K562 (cell line): ENCODE measurements around the gene TIAM1. TPM values are rescaled to one million over a fixed set of nuclear protein-coding genes. Genes with fewer than 3 reads are reported as not detected.

ENCODE experiments used
- ATAC-seq: fragments of 200-7000 bp; cut with Tn5 transposase; 3 replicates; pipeline ENCODE4 v1.9.1; 2020; ENCODE audit warnings: moderate library complexity
- BruUV-seq: library from RNA; stranded (reverse); fragments of 400-500 nt; replicated peaks from 2 replicates; lab custom pipeline; 2021; lab: Mats Ljungman, UMichigan
- CTCF ChIA-PET: fragments of 300-600 bp; formaldehyde crosslinking; extraction: SDS; loops from one replicate; lab custom pipeline; 2021; ENCODE audit warnings: low intra/inter-chr PET ratio; lab: Yijun Ruan, JAX
- POLR2A ChIA-PET: fragments of 300-600, 350-650 bp; sonication (Branson Sonifier 250); formaldehyde crosslinking; extraction: SDS; loops from one replicate; lab custom pipeline; 2021; ENCODE audit warnings: antibody characterized with exemption, inconsistent platforms; lab: Yijun Ruan, JAX
- DNase-seq, 4 experiments: peaks; one replicate each; pipeline versions ENCODE4 v3.0.0 to v3.0.0-alpha.2; 2011 to 2018; ENCODE audit warnings: low spot score in 3 of 4, mixed read lengths in 3 of 4; ENCODE audit errors: extremely low read depth in 1 of 4
- FAIRE-seq: peaks from 2 replicates; lab custom pipeline; 2011; peaks lifted over from hg19 to GRCh38; lab: Jason Lieb, UNC
- H2AFZ ChIP-seq: 2 replicates; pipeline ENCODE4 v1.6.0; 2011; ENCODE audit warnings: low read depth, low read length, control low read depth, inconsistent platforms
- H3K27ac ChIP-seq: fragments of 200-600 bp; 3 replicates; pipeline ENCODE4 v1.8.0; 2011; ENCODE audit warnings: low read depth, mild to moderate bottlenecking, control low read depth, inconsistent platforms, low read length, moderate library complexity, mixed read lengths; ENCODE audit errors: extremely low read depth
- H3K27me3 ChIP-seq, 2 experiments: fragments of 300-600 bp in 1 of 2; 2 replicates in 1 of 2; 3 replicates in 1 of 2; pipeline versions ENCODE4 v1.6.0 to v1.8.0; 2011; ENCODE audit warnings: inconsistent platforms in 2 of 2, low read length in 2 of 2, mild to moderate bottlenecking in 1 of 2, mixed read lengths in 1 of 2, moderate library complexity in 1 of 2; ENCODE audit not compliant: control insufficient read depth in 2 of 2, insufficient read depth in 2 of 2
- H3K36me3 ChIP-seq: fragments of 300-600 bp; 3 replicates; pipeline ENCODE4 v1.8.0; 2011; ENCODE audit warnings: mild to moderate bottlenecking, low read length, inconsistent platforms; ENCODE audit not compliant: control insufficient read depth, insufficient read depth
- H3K4me1 ChIP-seq, 2 experiments: fragments of 200-600 bp in 1 of 2; replicated peaks in 1 of 2; 2 replicates in 1 of 2; 3 replicates in 1 of 2; pipeline versions ENCODE4 v1.5.1 to v1.8.0; 2011; ENCODE audit warnings: inconsistent platforms in 2 of 2, low read length in 2 of 2, mild to moderate bottlenecking in 1 of 2, mixed read lengths in 1 of 2, moderate library complexity in 1 of 2; ENCODE audit not compliant: control insufficient read depth in 2 of 2, insufficient read depth in 2 of 2
- H3K4me2 ChIP-seq: 2 replicates; pipeline ENCODE4 v1.6.1; 2011; ENCODE audit warnings: low read length, control low read depth, inconsistent platforms, mixed read lengths; ENCODE audit not compliant: insufficient read depth
- H3K4me3 ChIP-seq: fragments of 200-600 bp; sonication (generic), shearing (Covaris generic); 2 replicates; pipeline ENCODE4 v1.5.1; 2016; ENCODE audit warnings: control low read depth, inconsistent platforms
- H3K79me2 ChIP-seq: fragments of 200-600 bp; 3 replicates; pipeline ENCODE4 v1.8.0; 2011; ENCODE audit warnings: low read length, inconsistent platforms; ENCODE audit not compliant: control insufficient read depth, insufficient read depth
- H3K9ac ChIP-seq, 2 experiments: 2 replicates each; pipeline versions ENCODE4 v1.6.0 to v1.6.1; 2011; ENCODE audit warnings: low read depth in 2 of 2, low read length in 2 of 2, control low read depth in 1 of 2, inconsistent platforms in 1 of 2, mild to moderate bottlenecking in 1 of 2, mixed read lengths in 1 of 2; ENCODE audit not compliant: insufficient read depth in 1 of 2
- H3K9me1 ChIP-seq: one replicate; pipeline ENCODE4 v1.6.0; 2011; ENCODE audit warnings: inconsistent platforms, mild to moderate bottlenecking, low read length, moderate library complexity; ENCODE audit not compliant: control insufficient read depth, insufficient read depth
- H3K9me3 ChIP-seq: replicated peaks from 2 replicates; pipeline ENCODE4 v1.5.1; 2011; ENCODE audit warnings: low read depth, low read length, inconsistent platforms; ENCODE audit not compliant: control insufficient read depth, insufficient read depth
- H4K20me1 ChIP-seq: replicated peaks from 2 replicates; pipeline ENCODE4 v1.6.1; 2011; ENCODE audit warnings: low read length, inconsistent platforms, mixed read lengths; ENCODE audit not compliant: control insufficient read depth, insufficient read depth
- ATF6 ChIP-seq: sonication (generic); formaldehyde crosslinking; IDR thresholded peaks from 2 replicates; pipeline ENCODE4 v1.4.0; 2020; ENCODE audit warnings: mild to moderate bottlenecking, missing genetic modification reagents
- ETS1 ChIP-seq: conservative IDR thresholded peaks from 2 replicates; pipeline ENCODE4 v1.6.1; 2011; ENCODE audit warnings: low read depth, mild to moderate bottlenecking, low read length; ENCODE audit not compliant: control insufficient read depth
- HDAC2 ChIP-seq: fragments of 450-650 bp; IDR thresholded peaks from 2 replicates; pipeline ENCODE4 v1.6.1; 2016; ENCODE audit warnings: mild to moderate bottlenecking
- MAZ ChIP-seq, 2 experiments: fragments of 450-650 bp in 1 of 2; sonication (generic) in 1 of 2; formaldehyde crosslinking; IDR thresholded peaks in 1 of 2; conservative IDR thresholded peaks in 1 of 2; 2 replicates each; pipeline versions ENCODE4 v1.4.0 to v1.5.0; 2020; ENCODE audit warnings: mild to moderate bottlenecking in 1 of 2, missing genetic modification reagents in 1 of 2
- OTX1 ChIP-seq: fragments of 450-650 bp; formaldehyde crosslinking; IDR thresholded peaks from 2 replicates; pipeline ENCODE4 v1.4.0; 2022; ENCODE audit warnings: mild to moderate bottlenecking
- SMARCE1 ChIP-seq: fragments of 450-650 bp; IDR thresholded peaks from 2 replicates; pipeline ENCODE4 v1.7.1; 2016; ENCODE audit warnings: mild to moderate bottlenecking
- SNIP1 ChIP-seq: fragments of 450-650 bp; IDR thresholded peaks from 2 replicates; pipeline ENCODE4 v1.7.1; 2017; ENCODE audit warnings: low read depth, mild to moderate bottlenecking
- UBTF ChIP-seq, 2 experiments: IDR thresholded peaks; 2 replicates each; pipeline ENCODE4 v1.6.1; 2012; ENCODE audit warnings: improper control_type of control experiment in 2 of 2, low read depth in 2 of 2, low read length in 2 of 2, borderline replicate concordance in 1 of 2
- ZNF395 ChIP-seq: fragments of 200-800 bp; sonication (Bioruptor generic); IDR thresholded peaks from 2 replicates; pipeline ENCODE4 v1.6.1; 2017; ENCODE audit warnings: missing genetic modification characterization, missing compliant biosample characterization
- ZNF511 ChIP-seq: sonication (generic); formaldehyde crosslinking; IDR thresholded peaks from 2 replicates; pipeline ENCODE4 v1.8.0; 2022; ENCODE audit warnings: mild to moderate bottlenecking, missing genetic modification reagents
- ZNF583 ChIP-seq: fragments of 250-450 bp; sonication (Bioruptor Pico); IDR thresholded peaks from 2 replicates; pipeline ENCODE4 v1.4.0; 2020
- ZNF780A ChIP-seq: fragments of 250-450 bp; sonication (Bioruptor Pico); IDR thresholded peaks from 2 replicates; pipeline ENCODE4 v1.5.0; 2021; ENCODE audit warnings: mild to moderate bottlenecking
- WGBS: fragments of 100-300 bp; shearing (Covaris generic); methylation state at CpG from one replicate; pipeline ENCODE4 v1.1.6; 2016; ENCODE audit warnings: low coverage, mixed read lengths; ENCODE audit not compliant: insufficient coverage; ENCODE audit errors: missing lambda C conversion rate; 5-methylcytosine and 5-hydroxymethylcytosine counted together
- in situ Hi-C: fragments of 300-500 bp; cut with MboI; formaldehyde crosslinking; loops from 4 replicates; pipeline ENCODE4 v1.15.0; 2018; ENCODE audit warnings: inconsistent platforms, mixed read lengths
- intact Hi-C: fragments of 100-400 bp; cut with micrococcal nuclease; formaldehyde crosslinking; loops from 2 replicates; pipeline ENCODE4 v1.14.2; 2022
- polyA plus RNA-seq, 8 experiments: library from polyadenylated mRNA; depleted of rRNA in 4 of 8; stranded (reverse) in 5 of 8; unstranded in 3 of 8; fragments of >200 nt; fragmentation: Nextera tagmentation in 2 of 8; fragmentation: Illumina TruSeq in 1 of 8; extraction: Ambion mirVana in 2 of 8; extraction: Trizol in 1 of 8; gene quantifications; 2 replicates each; pipeline versions ENCODE4 v1.2.1 to v1.2.3, GENCODE V29; 2011 to 2014; ENCODE audit warnings: inconsistent platforms in 1 of 8, missing spikeins in 1 of 8
- total RNA-seq, 7 experiments: library from RNA; depleted of rRNA in 6 of 7; stranded (reverse); fragments of >200 nt in 6 of 7; fragmentation: Illumina TruSeq in 2 of 7; extraction: Trizol in 2 of 7; gene quantifications; 2 replicates each; pipeline versions ENCODE4 v1.2.1 to v1.2.3, GENCODE V29; 2011 to 2021; ENCODE audit warnings: low replicate concordance in 1 of 7

TIAM1 gene
- total and polyA plus RNA-seq, 9 of the 15 experiments (the other 6 are each of a cell fraction or from before 2014, with no cell fraction given) = 0.11 TPM; not detected in 8

- no peak for TF ChIP-seq ATF6 (CRISPR knock-in tag)
- no peak for TF ChIP-seq ETS1
- TF ChIP-seq ZNF395 = no peak
- TF ChIP-seq OTX1 (CRISPR knock-in tag) = no peak
- TF ChIP-seq UBTF (IDR thresholded peaks at IDR 0.05; ENCODE audit: borderline replicate concordance in 1 of 2, low read depth in 2 of 2, low read length in 2 of 2) = no peak
- TF ChIP-seq ZNF780A (CRISPR knock-in tag) = no peak
- TF ChIP-seq MAZ (CRISPR knock-in tag; conservative IDR thresholded peaks at IDR 0.05 in 1 of 2, IDR thresholded peaks at IDR 0.05 in 1 of 2) = no peak
- TF ChIP-seq HDAC2 = no peak
- no peak for TF ChIP-seq ZNF583 (CRISPR knock-in tag)
- TF ChIP-seq SNIP1 = no peak
- no peak for TF ChIP-seq ZNF511
- TF ChIP-seq SMARCE1 = no peak
- Histone ChIP-seq H3K4me2 (no peak overlapping the region), H3K4me3 (no peak overlapping the region), H3K27ac (no peak overlapping the region), H3K27me3 (peaks cover 0 to 10% of the 10 kb centered on the region in 2 experiments; a peak in 1 of 5 replicates), H4K20me1 (no peaks in the 10 kb centered on the region), H3K36me3 (no peaks in the 10 kb centered on the region), H3K79me2 (no peaks in the 10 kb centered on the region), H2AFZ (no peak overlapping the region), H3K4me1 (no peaks in the 10 kb centered on the region), H3K9ac (no peak overlapping the region), H3K9me1 (no peaks in the 10 kb centered on the region), H3K9me3 (no peaks in the 10 kb centered on the region)
- no peak for FAIRE-seq
- CTCF ChIA-PET = no interaction called here
- POLR2A ChIA-PET = interaction anchor here (0.7 kb wide), 1 partner anchor 14 kb away, joined by 3 read pairs; no protein-coding TSS in a partner anchor
- 0% methylated on average over 3 of the region's 3 CpGs for WGBS
- ATAC-seq = no peak
- no TSS peak for BruUV-seq
- in situ Hi-C loops = no loop called here
- DNase-seq = no peak
- intact Hi-C loops = no loop called here
Observed at GRCh38 chr21:31145274-31145673, 198.8 kb downstream of the TIAM1 start.
